K562 (cell line): ENCODE measurements around the gene DOK3. TPM values are rescaled to one million over a fixed set of nuclear protein-coding genes. Genes with fewer than 3 reads are reported as not detected.

ENCODE experiments used
- CEBPG ChIP-seq, 3 experiments: fragments of 200-800 bp in 1 of 3; sonication (Bioruptor generic) in 1 of 3; sonication (generic) in 1 of 3; formaldehyde crosslinking in 1 of 3; IDR thresholded peaks in 2 of 3; conservative IDR thresholded peaks in 1 of 3; 2 replicates each; pipeline versions ENCODE4 v1.6.1 to v1.8.0; 2016 to 2022; ENCODE audit warnings: missing compliant biosample characterization in 2 of 3, missing genetic modification characterization in 2 of 3, mild to moderate bottlenecking in 1 of 3, missing genetic modification reagents in 1 of 3
- ESRRA ChIP-seq: fragments of 450-650 bp; IDR thresholded peaks from 2 replicates; pipeline ENCODE4 v1.6.1; 2014; ENCODE audit warnings: low read depth, mild to moderate bottlenecking, moderate library complexity, borderline replicate concordance
- REST ChIP-seq, 2 experiments: fragments of 450-650 bp; formaldehyde crosslinking in 1 of 2; IDR thresholded peaks; 2 replicates each; pipeline versions ENCODE4 v1.4.0 to v1.6.1; 2014 to 2020; ENCODE audit warnings: mild to moderate bottlenecking in 2 of 2, borderline replicate concordance in 1 of 2, low read depth in 1 of 2
- SMARCA5 ChIP-seq: fragments of 450-650 bp; IDR thresholded peaks from 2 replicates; pipeline ENCODE4 v1.6.1; 2016
- ZNF696 ChIP-seq: fragments of 250-450 bp; sonication (Bioruptor Pico); conservative IDR thresholded peaks from 2 replicates; pipeline ENCODE4 v1.4.0; 2020; ENCODE audit warnings: mild to moderate bottlenecking, moderate library complexity
- ZNF766 ChIP-seq: fragments of 200-800 bp; sonication (Bioruptor generic); conservative IDR thresholded peaks from 2 replicates; pipeline ENCODE4 v1.6.1; 2016; ENCODE audit warnings: missing genetic modification characterization, missing compliant biosample characterization
- polyA plus RNA-seq, 8 experiments: library from polyadenylated mRNA; depleted of rRNA in 4 of 8; stranded (reverse) in 5 of 8; unstranded in 3 of 8; fragments of >200 nt; fragmentation: Nextera tagmentation in 2 of 8; fragmentation: Illumina TruSeq in 1 of 8; extraction: Ambion mirVana in 2 of 8; extraction: Trizol in 1 of 8; gene quantifications; 2 replicates each; pipeline versions ENCODE4 v1.2.1 to v1.2.3, GENCODE V29; 2011 to 2014; ENCODE audit warnings: inconsistent platforms in 1 of 8, missing spikeins in 1 of 8
- total RNA-seq, 7 experiments: library from RNA; depleted of rRNA in 6 of 7; stranded (reverse); fragments of >200 nt in 6 of 7; fragmentation: Illumina TruSeq in 2 of 7; extraction: Trizol in 2 of 7; gene quantifications; 2 replicates each; pipeline versions ENCODE4 v1.2.1 to v1.2.3, GENCODE V29; 2011 to 2021; ENCODE audit warnings: low replicate concordance in 1 of 7
- TF ChIP-seq, protein P1 (sequence below): sonication (generic); formaldehyde crosslinking; IDR thresholded peaks from 2 replicates; pipeline ENCODE4 v1.8.1; 2023; ENCODE audit warnings: mild to moderate bottlenecking, missing genetic modification reagents
- TF ChIP-seq, protein P2 (sequence below): sonication (generic); formaldehyde crosslinking; IDR thresholded peaks from 2 replicates; pipeline ENCODE4 v1.9.0; 2022; ENCODE audit warnings: mild to moderate bottlenecking, missing genetic modification reagents

The DOK3 gene
- total and polyA plus RNA-seq, 9 of the 15 experiments (the other 6 are each of a cell fraction or from before 2014, with no cell fraction given): 1.3 to 23.0 (median 8.0) TPM

- no peak; the same call in 1 of the 2 replicates for TF ChIP-seq REST (IDR thresholded peaks at IDR 0.05; ENCODE audit: borderline replicate concordance)
- no peak for TF ChIP-seq REST (CRISPR knock-in tag; IDR thresholded peaks at IDR 0.05; ENCODE audit: low read depth)
- no peak for TF ChIP-seq ZNF766 (CRISPR knock-in tag)
- TF ChIP-seq, protein P1, sequence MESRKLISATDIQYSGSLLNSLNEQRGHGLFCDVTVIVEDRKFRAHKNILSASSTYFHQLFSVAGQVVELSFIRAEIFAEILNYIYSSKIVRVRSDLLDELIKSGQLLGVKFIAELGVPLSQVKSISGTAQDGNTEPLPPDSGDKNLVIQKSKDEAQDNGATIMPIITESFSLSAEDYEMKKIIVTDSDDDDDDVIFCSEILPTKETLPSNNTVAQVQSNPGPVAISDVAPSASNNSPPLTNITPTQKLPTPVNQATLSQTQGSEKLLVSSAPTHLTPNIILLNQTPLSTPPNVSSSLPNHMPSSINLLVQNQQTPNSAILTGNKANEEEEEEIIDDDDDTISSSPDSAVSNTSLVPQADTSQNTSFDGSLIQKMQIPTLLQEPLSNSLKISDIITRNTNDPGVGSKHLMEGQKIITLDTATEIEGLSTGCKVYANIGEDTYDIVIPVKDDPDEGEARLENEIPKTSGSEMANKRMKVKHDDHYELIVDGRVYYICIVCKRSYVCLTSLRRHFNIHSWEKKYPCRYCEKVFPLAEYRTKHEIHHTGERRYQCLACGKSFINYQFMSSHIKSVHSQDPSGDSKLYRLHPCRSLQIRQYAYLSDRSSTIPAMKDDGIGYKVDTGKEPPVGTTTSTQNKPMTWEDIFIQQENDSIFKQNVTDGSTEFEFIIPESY (CRISPR knock-in tag): peak; percentile 64; the same call in 1 of the 2 replicates
- 0 out of 2 replicates have a peak, but pooled peaks have one; percentile 29 for TF ChIP-seq SMARCA5
- TF ChIP-seq, protein P2, sequence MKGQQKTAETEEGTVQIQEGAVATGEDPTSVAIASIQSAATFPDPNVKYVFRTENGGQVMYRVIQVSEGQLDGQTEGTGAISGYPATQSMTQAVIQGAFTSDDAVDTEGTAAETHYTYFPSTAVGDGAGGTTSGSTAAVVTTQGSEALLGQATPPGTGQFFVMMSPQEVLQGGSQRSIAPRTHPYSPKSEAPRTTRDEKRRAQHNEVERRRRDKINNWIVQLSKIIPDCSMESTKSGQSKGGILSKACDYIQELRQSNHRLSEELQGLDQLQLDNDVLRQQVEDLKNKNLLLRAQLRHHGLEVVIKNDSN (CRISPR knock-in tag): peak; percentile 78
- TF ChIP-seq ZNF696 (CRISPR knock-in tag): no peak
- TF ChIP-seq CEBPG (CRISPR knock-in tag; IDR thresholded peaks at IDR 0.05): no peak
- no peak for TF ChIP-seq CEBPG (tag; conservative IDR thresholded peaks at IDR 0.05 in 1 of 2, IDR thresholded peaks at IDR 0.05 in 1 of 2)
- peak; percentile 86 for TF ChIP-seq ESRRA
Measured at GRCh38 chr5:177476531-177477233, 32.9 kb downstream of the DOK3 start (continued).
